Subcutaneous adipose tissue (tissue), 4 donors: ENCODE measurements around the gene KAZN. TPM values are rescaled to one million over a fixed set of nuclear protein-coding genes. Genes with fewer than 3 reads are reported as not detected.

Source experiments
- CTCF ChIP-seq: fragments of 450-650 bp; IDR thresholded peaks from one replicate; pipeline ENCODE4 v1.5.1; 2016; ENCODE audit warnings: low read depth, mild to moderate bottlenecking, control low read depth, antibody characterized with exemption, moderate library complexity
- total RNA-seq, 4 donors: library from RNA; depleted of rRNA; stranded (reverse); fragments of >200 nt; gene quantifications; one replicate each; pipeline ENCODE4 v1.1.0, GENCODE V29; 2016

Gene KAZN
- total RNA-seq, 4 donors from 2014 or later: 7.5 to 22.2 (median 10.4) TPM

GRCh38 chr1:14923727-14924452 lies 325.4 kb downstream of the KAZN start:
- TF ChIP-seq CTCF: no peak

GRCh38 chr1:14924455-14925331 lies 326.2 kb downstream of the KAZN start:
- TF ChIP-seq CTCF: no peak

- TF ChIP-seq CTCF: no peak
Observed at GRCh38 chr1:14925336-14926136, 327.1 kb downstream of the KAZN start.

- no peak for TF ChIP-seq CTCF
Observed at GRCh38 chr1:14926229-14926628, 327.7 kb downstream of the KAZN start.

GRCh38 chr1:14926818-14927575 lies 328.5 kb downstream of the KAZN start:
- TF ChIP-seq CTCF: no peak

- TF ChIP-seq CTCF: no peak
Observed at GRCh38 chr1:14928412-14928811, 329.9 kb downstream of the KAZN start.
